MM.1S (cell line): ENCODE results near the gene POLD3.
A peak's percentile ranks its signal among the peaks of the same experiment; 100 is the strongest.

Experiments used
- DNase-seq: peaks from one replicate; pipeline ENCODE4 v3.0.0-alpha.2; 2015
- H2AFZ ChIP-seq: fragments of 300-600 bp; sonication (generic); 2 replicates; pipeline ENCODE4 v1.6.0; 2016; ENCODE audit warnings: antibody characterized with exemption, low read length
- H3F3A ChIP-seq: fragments of 300-600 bp; sonication (generic); 2 replicates; pipeline ENCODE4 v1.6.1; 2016; ENCODE audit warnings: mild to moderate bottlenecking, antibody characterized with exemption, low read length, moderate library complexity, mixed read lengths; ENCODE audit not compliant: insufficient read depth
- H3K27ac ChIP-seq: fragments of 300-600 bp; sonication (generic); 2 replicates; pipeline ENCODE4 v1.5.1; 2016; ENCODE audit warnings: mild to moderate bottlenecking, low read length
- H3K27me3 ChIP-seq: fragments of 300-600 bp; sonication (generic); replicated peaks from 2 replicates; pipeline ENCODE4 v1.6.0; 2016; ENCODE audit warnings: low read length; ENCODE audit not compliant: insufficient read depth
- H3K36me3 ChIP-seq: fragments of 300-600 bp; sonication (generic); replicated peaks from 2 replicates; pipeline ENCODE4 v1.6.1; 2016; ENCODE audit warnings: mild to moderate bottlenecking, low read length, mixed read lengths; ENCODE audit not compliant: insufficient read depth
- H3K4me1 ChIP-seq: fragments of 300-600 bp; sonication (generic); 2 replicates; pipeline ENCODE4 v1.6.1; 2016; ENCODE audit warnings: low read length, mixed read lengths
- H3K4me2 ChIP-seq: fragments of 300-600 bp; sonication (generic); 2 replicates; pipeline ENCODE4 v1.6.0; 2016; ENCODE audit warnings: low read depth, low read length
- H3K4me3 ChIP-seq: fragments of 300-600 bp; sonication (generic); 2 replicates; pipeline ENCODE4 v1.5.1; 2016; ENCODE audit warnings: low read length, mixed read lengths
- H3K79me2 ChIP-seq: fragments of 300-600 bp; sonication (generic); 2 replicates; pipeline ENCODE4 v1.6.1; 2016; ENCODE audit warnings: mixed run types, low read length, mixed read lengths
- H3K9ac ChIP-seq: fragments of 300-600 bp; sonication (generic); 2 replicates; pipeline ENCODE4 v1.6.1; 2016; ENCODE audit warnings: low read length, mixed read lengths
- H3K9me2 ChIP-seq: fragments of 300-600 bp; sonication (generic); replicated peaks from 2 replicates; pipeline ENCODE4 v1.6.1; 2016; ENCODE audit warnings: mild to moderate bottlenecking, low read length, mixed read lengths; ENCODE audit not compliant: insufficient read depth
- H3K9me3 ChIP-seq: fragments of 300-600 bp; sonication (generic); replicated peaks from 2 replicates; pipeline ENCODE4 v1.6.1; 2016; ENCODE audit warnings: mild to moderate bottlenecking, low read length, mixed read lengths; ENCODE audit not compliant: insufficient read depth
- H4K20me1 ChIP-seq: fragments of 300-600 bp; sonication (generic); 2 replicates; pipeline ENCODE4 v1.6.1; 2016; ENCODE audit warnings: mild to moderate bottlenecking, low read length, moderate library complexity, mixed read lengths; ENCODE audit not compliant: insufficient read depth
- CTCF ChIP-seq: fragments of 300-600 bp; sonication (generic); IDR thresholded peaks from 2 replicates; pipeline ENCODE4 v1.5.1; 2016; ENCODE audit warnings: antibody characterized with exemption, low read length, mixed read lengths
- EZH2 ChIP-seq: fragments of 300-600 bp; sonication (generic); optimal IDR thresholded peaks from 2 replicates; pipeline ENCODE3; 2017; ENCODE audit warnings: low read depth, mild to moderate bottlenecking, antibody characterized with exemption, low read length, mixed read lengths
- EZH2phosphoT487 ChIP-seq: fragments of 300-600 bp; sonication (generic); IDR thresholded peaks from 2 replicates; pipeline ENCODE4 v1.6.1; 2018; ENCODE audit warnings: antibody characterized with exemption, low read length

POLD3 gene

DNA sequence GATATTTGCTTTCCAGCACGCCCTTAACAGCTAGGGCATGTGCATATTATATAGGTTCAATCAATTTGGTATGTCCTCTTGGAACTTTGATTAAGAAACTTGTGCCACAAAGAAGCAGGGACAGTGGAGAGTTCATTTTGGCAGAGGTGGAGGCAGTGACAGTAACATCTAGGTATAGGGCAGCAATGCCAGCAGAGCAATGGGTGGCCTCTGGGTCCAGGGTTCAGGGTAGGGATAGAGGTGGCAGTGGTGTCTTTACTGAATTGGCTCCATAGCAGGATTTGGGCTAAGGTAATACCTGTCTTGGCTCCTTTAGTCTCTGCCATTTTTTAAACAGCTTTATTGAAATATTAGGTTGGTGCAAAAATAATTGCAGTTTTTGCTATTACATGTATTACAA, 24.4 kb upstream of the POLD3 start:
- TF ChIP-seq CTCF (no peak), EZH2phosphoT487 (no peak), EZH2 (no peak)
- H3K9ac ChIP-seq, result no peak overlapping the region
- no peaks in the 10 kb centered on the region for H4K20me1 ChIP-seq
- H3K4me1 ChIP-seq, result no peaks in the 10 kb centered on the region
- no peaks in the 10 kb centered on the region for H3K27me3 ChIP-seq
- no peak overlapping the region for H3K4me3 ChIP-seq
- H2AFZ ChIP-seq, result no peak overlapping the region
- DNase-seq, result no peak
- no peaks in the 10 kb centered on the region for H3K9me3 ChIP-seq
- H3K36me3 ChIP-seq, result no peaks in the 10 kb centered on the region
- no peaks in the 10 kb centered on the region for H3F3A ChIP-seq
- H3K27ac ChIP-seq, result no peak overlapping the region
- no peak overlapping the region for H3K4me2 ChIP-seq
- H3K79me2 ChIP-seq, result no peaks in the 10 kb centered on the region
- no peaks in the 10 kb centered on the region for H3K9me2 ChIP-seq

DNA sequence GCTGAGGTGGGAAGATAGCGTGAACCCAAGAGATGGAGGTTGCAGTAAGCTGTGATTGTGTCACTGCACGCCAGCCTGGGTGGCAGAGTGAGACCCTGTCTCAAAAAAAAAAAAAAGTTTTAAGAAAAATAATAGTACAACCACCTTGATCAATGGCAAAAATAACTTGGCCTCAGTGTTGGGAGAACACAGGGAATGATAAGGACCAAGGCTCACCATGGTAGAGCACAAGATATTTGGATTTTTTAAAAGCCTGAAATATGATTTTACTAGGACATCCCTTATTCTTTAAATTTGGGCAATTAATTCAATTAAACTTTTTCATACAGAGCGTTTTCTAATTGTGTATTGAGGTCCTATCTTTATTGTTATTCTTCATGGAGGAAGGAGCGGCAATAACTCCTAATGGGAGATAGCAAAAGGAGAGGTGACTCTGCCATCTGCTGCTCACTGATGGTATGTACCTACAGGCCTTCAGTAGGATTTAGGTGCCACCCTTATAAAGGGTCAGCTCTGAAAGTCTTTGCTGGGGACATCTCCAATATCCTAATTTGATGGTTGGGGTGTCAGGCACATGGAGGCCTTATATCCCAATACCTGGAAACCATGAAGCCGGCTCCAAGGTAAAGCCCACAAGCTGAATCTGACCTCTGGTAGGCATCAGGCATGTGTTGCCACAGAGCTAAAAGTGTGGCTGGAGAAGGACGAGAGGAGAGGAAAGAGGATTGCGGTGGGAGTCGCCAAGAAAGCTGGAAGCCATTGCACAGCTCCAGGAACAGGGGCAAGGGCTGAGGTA, 21.9 kb upstream of the POLD3 start:
- peak; percentile 41 for DNase-seq
- Histone ChIP-seq H3K4me2 (no peak overlapping the region), H2AFZ (no peak overlapping the region), H3K27me3 (no peaks in the 10 kb centered on the region), H3K27ac (no peak overlapping the region), H3K4me1 (no peaks in the 10 kb centered on the region), H3K36me3 (no peaks in the 10 kb centered on the region), H3K9ac (no peak overlapping the region), H3K9me3 (no peaks in the 10 kb centered on the region), H4K20me1 (no peaks in the 10 kb centered on the region), H3F3A (no peaks in the 10 kb centered on the region), H3K79me2 (no peaks in the 10 kb centered on the region), H3K9me2 (no peaks in the 10 kb centered on the region), H3K4me3 (no peak overlapping the region)
- TF ChIP-seq CTCF (peak; percentile 63), EZH2 (no peak)

- TF ChIP-seq EZH2phosphoT487 (no peak), CTCF (no peak), EZH2 (no peak)
- no peak for DNase-seq
- no peaks in the 10 kb centered on the region for H3F3A ChIP-seq
These were observed 21.4 kb upstream of the POLD3 start for GRCh38 chr11:74571062-74571399.

More at GRCh38 chr11:74571062-74571399, 21.4 kb upstream of the POLD3 start:
- no peak overlapping the region for H3K4me2 ChIP-seq
- H3K27ac ChIP-seq, result no peak overlapping the region
- H4K20me1 ChIP-seq, result no peaks in the 10 kb centered on the region
- no peak overlapping the region for H3K9ac ChIP-seq
- no peaks in the 10 kb centered on the region for H3K9me3 ChIP-seq
- no peaks in the 10 kb centered on the region for H3K4me1 ChIP-seq
- H3K4me3 ChIP-seq, result no peak overlapping the region
- no peak overlapping the region for H2AFZ ChIP-seq
- H3K27me3 ChIP-seq, result no peaks in the 10 kb centered on the region
- no peaks in the 10 kb centered on the region for H3K79me2 ChIP-seq
- H3K36me3 ChIP-seq, result no peaks in the 10 kb centered on the region
- no peaks in the 10 kb centered on the region for H3K9me2 ChIP-seq
